GM23248 (cell line): ENCODE data around the gene TIFAB. TPM values are rescaled to one million over a fixed set of nuclear protein-coding genes. Genes with fewer than 3 reads are reported as not detected.

Experiments used
- DNase-seq: peaks from one replicate; pipeline ENCODE4 v3.0.0-alpha.2; 2015
- H2AFZ ChIP-seq: fragments of 200-600 bp; sonication (generic); 2 replicates; pipeline ENCODE4 v1.6.1; 2016; ENCODE audit warnings: antibody characterized with exemption
- H3F3A ChIP-seq: fragments of 200-600 bp; sonication (generic); 2 replicates; pipeline ENCODE4 v1.6.1; 2016; ENCODE audit warnings: mild to moderate bottlenecking, antibody characterized with exemption, mixed run types; ENCODE audit not compliant: insufficient read depth
- H3K27ac ChIP-seq: fragments of 200-600 bp; sonication (generic); 2 replicates; pipeline ENCODE4 v1.5.1; 2016; ENCODE audit warnings: mild to moderate bottlenecking
- H3K27me3 ChIP-seq: fragments of 200-600 bp; sonication (generic); replicated peaks from 2 replicates; pipeline ENCODE4 v1.6.1; 2016; ENCODE audit warnings: mild to moderate bottlenecking; ENCODE audit not compliant: insufficient read depth
- H3K36me3 ChIP-seq: fragments of 200-600 bp; sonication (generic); 2 replicates; pipeline ENCODE4 v1.6.1; 2016; ENCODE audit warnings: low read depth, mild to moderate bottlenecking
- H3K4me1 ChIP-seq: fragments of 200-600 bp; sonication (generic); 2 replicates; pipeline ENCODE4 v1.6.1; 2016; ENCODE audit warnings: mild to moderate bottlenecking; ENCODE audit not compliant: insufficient read depth
- H3K4me2 ChIP-seq: fragments of 200-600 bp; sonication (generic); one replicate; pipeline ENCODE4 v1.6.1; 2016; ENCODE audit warnings: mild to moderate bottlenecking; ENCODE audit not compliant: unreplicated experiment
- H3K4me3 ChIP-seq: fragments of 200-600 bp; sonication (generic); 2 replicates; pipeline ENCODE4 v1.5.1; 2016; ENCODE audit warnings: mild to moderate bottlenecking
- H3K79me2 ChIP-seq: fragments of 200-600 bp; sonication (generic); 2 replicates; pipeline ENCODE4 v1.6.1; 2016; ENCODE audit warnings: mild to moderate bottlenecking; ENCODE audit not compliant: insufficient read depth
- H3K9ac ChIP-seq: fragments of 200-600 bp; sonication (generic); 2 replicates; pipeline ENCODE4 v1.6.1; 2016; ENCODE audit warnings: mild to moderate bottlenecking
- H3K9me2 ChIP-seq: fragments of 200-600 bp; sonication (generic); 2 replicates; pipeline ENCODE4 v1.6.1; 2016; ENCODE audit warnings: mixed run types, mild to moderate bottlenecking, moderate library complexity; ENCODE audit not compliant: insufficient read depth
- H3K9me3 ChIP-seq: fragments of 200-600 bp; sonication (generic); one replicate; pipeline ENCODE4 v1.6.1; 2017; ENCODE audit warnings: low read depth
- H4K20me1 ChIP-seq: fragments of 200-600 bp; sonication (generic); 2 replicates; pipeline ENCODE4 v1.6.0; 2016; ENCODE audit not compliant: insufficient read depth
- EZH2 ChIP-seq: fragments of 200-600 bp; sonication (generic); IDR thresholded peaks from 2 replicates; pipeline ENCODE4 v1.6.1; 2018; ENCODE audit warnings: antibody characterized with exemption, mild to moderate bottlenecking; ENCODE audit not compliant: insufficient read depth, poor library complexity, severe bottlenecking
- EZH2phosphoT487 ChIP-seq: fragments of 200-600 bp; sonication (generic); IDR thresholded peaks from 2 replicates; pipeline ENCODE4 v1.6.1; 2018; ENCODE audit warnings: antibody characterized with exemption, moderate library complexity, mild to moderate bottlenecking, low read depth; ENCODE audit not compliant: insufficient read depth
- WGBS, 2 experiments: methylation state at CpG; one replicate each; pipeline ENCODE4 v1.1.6; 2015 to 2017; ENCODE audit warnings: low lambda C conversion rate in 2 of 2, low coverage in 1 of 2; ENCODE audit errors: missing lambda C conversion rate in 2 of 2; 5-methylcytosine and 5-hydroxymethylcytosine counted together
- in situ Hi-C: fragments of 300-500 bp; cut with MboI; formaldehyde crosslinking; loops from 2 replicates; pipeline ENCODE4 v1.15.0; 2020
- polyA plus RNA-seq: library from polyadenylated mRNA; unstranded; fragments of >200 nt; fragmentation: Nextera tagmentation; extraction: Ambion mirVana; gene quantifications from 2 replicates; pipeline ENCODE4 v1.2.1, GENCODE V29; 2016
- total RNA-seq: library from RNA; depleted of rRNA; stranded (reverse); fragments of >200 nt; shearing (Covaris generic); gene quantifications from 2 replicates; pipeline ENCODE4 v1.2.3, GENCODE V29; 2014

The TIFAB gene
- total and polyA plus RNA-seq, 2 experiments from 2014 or later, result not detected

DNA sequence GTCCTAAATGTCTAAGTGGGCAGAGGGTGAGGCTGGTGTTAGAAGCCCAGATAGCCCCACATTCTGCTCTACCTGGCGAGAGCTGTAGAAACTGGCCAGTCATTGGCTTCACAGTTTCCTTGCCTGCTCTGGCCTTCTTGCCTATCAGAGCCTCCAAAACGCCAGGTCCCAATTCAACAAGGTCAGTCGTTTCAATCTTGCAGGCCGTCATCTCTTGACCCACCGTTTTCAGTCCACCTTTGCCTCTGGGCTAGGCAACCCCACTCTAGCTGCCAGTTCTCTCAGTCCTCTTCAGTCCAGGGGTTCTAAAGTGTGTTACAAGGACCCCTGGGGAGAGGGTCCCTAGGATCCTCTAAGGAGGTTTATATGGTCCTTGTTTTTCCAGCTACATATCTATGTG, 20.0 kb upstream of the TIFAB start:
- Histone ChIP-seq H3K79me2 (no peaks in the 10 kb centered on the region), H3K9me2 (no peaks in the 10 kb centered on the region), H3K36me3 (no peaks in the 10 kb centered on the region), H3K9me3 (no peaks in the 10 kb centered on the region), H2AFZ (no peak overlapping the region), H3K4me3 (no peak overlapping the region), H3F3A (no peaks in the 10 kb centered on the region), H3K27me3 (peaks cover 75% of the 10 kb centered on the region), H3K27ac (no peak overlapping the region), H3K4me1 (no peaks in the 10 kb centered on the region), H3K4me2 (no peak overlapping the region), H4K20me1 (no peaks in the 10 kb centered on the region), H3K9ac (no peak overlapping the region)
- DNase-seq, result no peak
- TF ChIP-seq EZH2 (no peak), EZH2phosphoT487 (no peak)
- in situ Hi-C loops, result no loop called here
- 66 to 77% methylated on average over 5 of the region's 5 CpGs for WGBS, 2 experiments

GRCh38 chr5:135471726-135472125, 19.6 kb upstream of the TIFAB start:
- in situ Hi-C loops, result no loop called here
- no peak for DNase-seq
- no peak overlapping the region for H3K27ac ChIP-seq
- H3K79me2 ChIP-seq, result no peaks in the 10 kb centered on the region
- no peaks in the 10 kb centered on the region for H3K36me3 ChIP-seq
- no peaks in the 10 kb centered on the region for H3K4me1 ChIP-seq
- no peak overlapping the region for H3K4me2 ChIP-seq
- no peak for TF ChIP-seq EZH2phosphoT487
- TF ChIP-seq EZH2, result no peak
- H4K20me1 ChIP-seq, result no peaks in the 10 kb centered on the region
- H3K9me2 ChIP-seq, result no peaks in the 10 kb centered on the region
- no peaks in the 10 kb centered on the region for H3F3A ChIP-seq
- peaks cover 72% of the 10 kb centered on the region for H3K27me3 ChIP-seq
- H3K4me3 ChIP-seq, result no peak overlapping the region
- H3K9ac ChIP-seq, result no peak overlapping the region
- H3K9me3 ChIP-seq, result no peaks in the 10 kb centered on the region
- no peak overlapping the region for H2AFZ ChIP-seq
- 41 to 43% methylated on average over 4 of the region's 4 CpGs for WGBS, 2 experiments

DNA sequence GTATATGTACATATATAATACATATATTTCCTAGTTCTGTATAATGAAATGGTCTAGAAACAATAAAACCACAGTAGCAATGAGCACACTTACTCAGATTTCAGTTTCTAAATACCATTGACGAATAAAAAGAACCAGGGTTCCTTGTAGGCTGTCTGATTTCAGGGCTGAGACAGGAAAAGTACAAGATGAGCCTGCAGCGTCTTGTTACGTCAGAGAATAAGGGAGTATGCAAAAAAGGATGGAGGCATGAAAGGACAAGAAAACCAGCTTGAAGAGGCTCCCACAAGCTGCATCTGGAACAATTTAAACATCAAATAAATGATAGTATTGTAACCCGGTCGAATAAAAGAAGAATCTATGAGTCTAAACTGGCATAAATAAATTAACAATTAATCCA, 17.8 kb upstream of the TIFAB start:
- H3F3A ChIP-seq, result no peaks in the 10 kb centered on the region
- no peaks in the 10 kb centered on the region for H3K9me2 ChIP-seq
- DNase-seq, result no peak
- no peaks in the 10 kb centered on the region for H3K4me1 ChIP-seq
- no peak overlapping the region for H3K27ac ChIP-seq
- no peak overlapping the region for H3K4me2 ChIP-seq
- no peak overlapping the region for H3K4me3 ChIP-seq
- in situ Hi-C loops, result loop anchor here (5.0 to 10.0 kb wide), 2 partner anchors 82 to 345 kb away; no protein-coding TSS in a partner anchor
- no peak overlapping the region for H3K9ac ChIP-seq
- TF ChIP-seq EZH2phosphoT487, result no peak
- no peak for TF ChIP-seq EZH2
- no peaks in the 10 kb centered on the region for H3K79me2 ChIP-seq
- H3K27me3 ChIP-seq, result peaks cover 60% of the 10 kb centered on the region
- no peak overlapping the region for H2AFZ ChIP-seq
- H4K20me1 ChIP-seq, result no peaks in the 10 kb centered on the region
- WGBS, 2 experiments, result 76 to 79% methylated on average over 5 of the region's 5 CpGs
- no peaks in the 10 kb centered on the region for H3K9me3 ChIP-seq
- H3K36me3 ChIP-seq, result no peaks in the 10 kb centered on the region

DNA sequence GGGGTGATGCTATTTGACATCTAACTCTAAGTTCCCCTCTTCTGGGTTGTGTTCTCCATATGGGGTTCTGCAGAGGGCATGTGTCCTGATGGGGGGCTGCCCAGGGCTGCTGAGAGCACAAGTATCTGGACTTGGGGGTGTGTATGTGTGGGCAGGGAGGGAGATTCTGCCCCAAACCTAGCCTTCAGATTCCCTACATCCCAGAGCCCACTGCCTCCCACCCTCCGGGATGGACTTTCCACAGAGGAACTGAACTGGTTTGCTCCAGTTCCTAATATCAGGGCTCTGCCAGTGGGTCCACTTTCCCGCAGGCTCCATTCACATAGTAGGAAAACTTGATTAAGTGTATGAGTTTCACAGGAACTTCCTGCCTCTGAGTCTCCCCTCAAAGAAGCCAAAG, 16.4 kb upstream of the TIFAB start:
- peaks cover 57% of the 10 kb centered on the region for H3K27me3 ChIP-seq
- in situ Hi-C loops, result loop anchor here (5.0 to 10.0 kb wide), 2 partner anchors 84 to 346 kb away; no protein-coding TSS in a partner anchor

More for the DNA sequence above, 16.4 kb upstream of the TIFAB start:
- no peaks in the 10 kb centered on the region for H3K36me3 ChIP-seq
- H2AFZ ChIP-seq, result no peak overlapping the region
- H4K20me1 ChIP-seq, result no peaks in the 10 kb centered on the region
- WGBS, 2 experiments, result 66 to 80% methylated on average over 2 of the region's 2 CpGs
- H3K4me3 ChIP-seq, result no peak overlapping the region
- no peaks in the 10 kb centered on the region for H3K9me3 ChIP-seq
- H3K9ac ChIP-seq, result no peak overlapping the region
- no peak overlapping the region for H3K27ac ChIP-seq
- no peaks in the 10 kb centered on the region for H3F3A ChIP-seq
- H3K4me1 ChIP-seq, result no peaks in the 10 kb centered on the region
- no peaks in the 10 kb centered on the region for H3K9me2 ChIP-seq
- no peak for DNase-seq
- no peaks in the 10 kb centered on the region for H3K79me2 ChIP-seq
- no peak for TF ChIP-seq EZH2phosphoT487
- TF ChIP-seq EZH2, result no peak
- H3K4me2 ChIP-seq, result no peak overlapping the region
